Activated CD4-positive, alpha-beta T cell treated with anti-CD3 and anti-CD28 coated beads, Interleukin-2, Interleukin-6, amounts not matched to agents 100 ng/mL and 50 ng/mL, durations not matched to agents 16 hours and 8 hours (primary cell): ENCODE data around the gene RYK.
"Not testable (repeated sequence)": the region's sequence is repeated elsewhere in the genome, so short reads cannot be mapped to it uniquely, and the experiment has no call there.

Experiments
- DNase-seq: peaks from one replicate; pipeline ENCODE4 v3.0.0-alpha.2; 2020

Gene RYK

DNA sequence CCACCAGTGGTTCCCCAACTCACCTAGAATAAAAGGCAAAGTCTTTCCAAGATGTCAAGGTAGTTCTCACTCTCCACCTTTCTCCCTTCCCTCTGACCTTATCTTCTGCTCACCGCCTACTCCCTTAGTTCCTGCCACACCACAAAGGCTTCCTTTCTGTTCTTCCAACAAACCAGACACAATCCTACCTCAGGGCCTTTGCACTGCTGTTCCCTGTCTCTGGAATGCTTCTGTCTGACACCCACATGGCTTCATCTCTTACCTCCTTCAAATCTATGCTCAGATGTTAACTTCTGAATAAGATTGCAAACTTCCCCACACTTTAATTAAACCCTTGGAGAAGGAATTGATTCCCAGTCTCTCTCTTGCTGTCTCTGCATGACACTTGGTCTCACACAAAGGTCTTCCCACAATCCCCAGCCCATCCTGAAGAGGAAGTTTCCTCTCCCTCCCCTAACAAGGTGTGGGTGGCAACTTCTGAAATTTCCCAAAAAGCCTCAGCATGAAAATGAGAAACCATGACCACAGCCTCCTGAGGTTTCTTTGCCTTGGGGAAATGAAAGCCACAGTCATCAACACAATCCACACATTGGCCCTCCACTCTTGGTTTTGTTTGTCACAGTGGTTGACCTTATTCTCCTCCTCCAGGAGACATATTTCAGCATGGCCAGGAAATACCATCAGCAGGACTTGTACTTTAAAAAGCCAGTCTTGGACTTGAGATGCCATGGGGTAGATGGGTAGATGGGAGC lies 3.0 kb upstream of the RYK start:
- DNase-seq, result peak; percentile 36

DNA sequence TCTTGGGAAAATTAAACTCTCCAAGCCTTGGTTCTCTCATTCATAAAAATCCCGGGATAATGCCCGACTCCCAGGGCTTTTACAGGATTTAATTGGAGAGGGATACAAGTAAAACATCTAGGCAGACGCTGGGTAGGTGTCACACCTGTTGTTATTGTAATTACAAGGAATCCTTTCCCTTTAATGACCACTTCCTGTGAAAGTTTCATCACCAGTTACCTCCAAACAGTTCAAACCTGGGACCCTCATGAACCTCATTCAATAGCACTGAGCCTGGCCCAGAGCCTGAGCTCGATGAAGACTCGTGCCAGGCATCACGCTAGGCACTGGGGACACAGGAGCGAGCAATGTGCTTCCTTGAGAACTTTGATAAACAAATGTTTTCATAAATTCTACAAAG lies 2.1 kb upstream of the RYK start:
- no peak for DNase-seq

DNA sequence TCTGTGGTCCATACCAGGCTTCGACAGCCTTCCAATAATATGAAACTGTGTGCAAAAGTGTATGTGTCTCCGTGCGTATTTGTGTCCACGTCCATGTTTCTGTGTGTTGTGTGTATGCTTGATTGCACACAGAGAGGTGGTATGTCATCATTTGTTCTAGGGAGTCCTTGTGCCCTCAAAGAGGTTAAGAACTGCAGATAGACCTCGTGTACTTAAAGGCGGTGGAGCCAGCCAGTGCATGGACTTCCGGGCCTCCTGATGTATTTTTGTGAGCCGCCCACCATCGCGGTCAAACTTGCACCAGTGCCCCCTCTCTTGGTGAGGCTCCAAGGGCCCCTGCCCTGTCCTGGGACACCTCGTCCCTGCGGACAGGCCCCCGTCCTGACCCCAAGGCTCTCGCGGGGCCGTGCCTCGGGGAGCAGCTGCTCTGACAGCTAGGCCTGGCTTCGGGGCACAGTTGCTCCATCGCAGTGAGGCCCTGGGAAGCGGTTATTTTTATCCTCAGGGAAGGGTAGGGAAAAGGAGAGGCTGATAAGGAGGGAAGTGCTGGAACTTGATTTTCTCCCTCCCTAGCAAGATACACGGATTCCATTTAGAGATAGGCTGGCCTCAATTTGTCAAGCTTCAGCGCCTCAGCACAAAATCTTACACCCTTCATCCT lies 1.2 kb upstream of the RYK start:
- no peak for DNase-seq

DNA sequence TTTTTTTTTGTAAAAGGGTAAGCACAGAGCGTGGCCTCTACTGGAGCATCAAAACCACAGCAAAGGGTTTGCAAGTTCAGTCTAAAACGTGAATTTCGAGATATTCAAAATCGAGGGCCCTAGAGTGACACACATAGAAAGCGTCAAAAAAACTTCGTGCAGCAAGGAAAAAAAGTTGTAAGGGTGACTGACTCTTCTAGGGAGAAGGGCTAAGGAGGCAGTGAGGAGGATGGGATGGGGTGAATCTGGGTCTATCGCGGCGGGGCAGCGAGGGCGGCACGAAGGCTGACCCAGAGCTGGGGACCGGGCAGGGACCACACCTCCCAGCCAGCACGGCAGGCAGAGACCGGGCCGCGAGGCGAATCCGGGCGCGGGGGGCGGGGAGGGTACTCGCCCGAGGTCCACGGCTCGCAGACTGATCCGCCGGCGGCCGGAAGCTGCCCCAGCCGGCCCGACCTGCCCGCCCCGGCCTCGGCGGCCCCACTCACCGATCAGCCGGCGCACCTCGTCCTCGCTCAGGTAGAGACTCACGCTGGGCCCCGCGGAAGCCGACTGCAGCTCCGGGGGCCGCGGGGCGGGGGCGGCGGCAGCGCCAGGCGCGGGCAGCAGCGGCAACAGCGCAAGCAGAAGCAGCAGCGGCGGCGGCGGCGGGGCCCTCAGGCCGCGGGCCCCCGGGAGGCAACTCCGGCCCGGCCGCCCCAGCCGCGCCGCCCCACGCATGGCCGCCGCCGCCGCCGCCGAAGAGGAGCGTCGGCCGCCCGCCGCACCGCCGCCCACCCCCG lies 533 bp downstream of the RYK start:
- peak; percentile 44 for DNase-seq

DNA sequence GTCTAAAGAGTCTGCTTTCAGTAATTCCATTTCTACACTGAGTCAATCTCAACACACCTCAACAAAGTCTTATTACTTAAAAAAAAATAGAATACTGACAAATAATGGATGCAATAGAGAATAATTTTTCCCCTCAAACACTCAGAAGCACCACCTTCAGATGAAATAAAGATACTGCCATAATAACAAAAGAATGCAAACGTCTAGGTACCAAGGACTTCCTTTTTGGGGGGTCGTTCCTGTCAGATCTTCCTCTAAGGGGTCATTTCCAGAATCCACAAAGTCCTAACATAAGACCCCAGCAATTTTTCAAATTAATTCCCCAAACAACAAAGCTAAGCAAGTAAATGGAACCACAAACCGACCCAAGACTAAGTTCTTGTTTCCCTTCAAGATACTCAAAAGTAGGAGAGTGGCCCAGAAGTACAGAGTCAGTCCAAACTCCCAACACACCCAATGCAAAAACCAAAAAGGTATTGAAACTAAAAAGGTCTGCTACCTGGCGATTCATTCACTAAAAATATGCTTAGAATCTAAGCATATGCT lies 1.3 kb downstream of the RYK start:
- DNase-seq, result no peak

DNA sequence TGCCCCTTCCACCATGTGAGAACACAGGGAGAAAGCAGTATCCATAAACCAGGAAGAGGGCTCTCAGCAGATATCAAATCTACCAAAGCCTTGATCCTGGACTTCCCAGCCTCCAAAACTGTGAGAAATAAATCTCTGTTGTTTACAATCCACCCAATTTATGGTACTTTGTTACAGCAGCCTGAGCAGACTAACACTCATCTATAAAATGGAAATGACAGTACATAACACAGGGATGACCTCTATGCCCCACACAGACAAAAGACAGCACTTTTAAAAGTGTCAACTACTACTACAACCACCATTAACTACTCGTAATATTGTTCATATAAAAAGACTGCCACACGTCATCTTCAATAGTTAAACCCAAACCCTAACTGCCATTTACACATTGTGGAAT lies 5.7 kb downstream of the RYK start:
- DNase-seq, result no peak

DNA sequence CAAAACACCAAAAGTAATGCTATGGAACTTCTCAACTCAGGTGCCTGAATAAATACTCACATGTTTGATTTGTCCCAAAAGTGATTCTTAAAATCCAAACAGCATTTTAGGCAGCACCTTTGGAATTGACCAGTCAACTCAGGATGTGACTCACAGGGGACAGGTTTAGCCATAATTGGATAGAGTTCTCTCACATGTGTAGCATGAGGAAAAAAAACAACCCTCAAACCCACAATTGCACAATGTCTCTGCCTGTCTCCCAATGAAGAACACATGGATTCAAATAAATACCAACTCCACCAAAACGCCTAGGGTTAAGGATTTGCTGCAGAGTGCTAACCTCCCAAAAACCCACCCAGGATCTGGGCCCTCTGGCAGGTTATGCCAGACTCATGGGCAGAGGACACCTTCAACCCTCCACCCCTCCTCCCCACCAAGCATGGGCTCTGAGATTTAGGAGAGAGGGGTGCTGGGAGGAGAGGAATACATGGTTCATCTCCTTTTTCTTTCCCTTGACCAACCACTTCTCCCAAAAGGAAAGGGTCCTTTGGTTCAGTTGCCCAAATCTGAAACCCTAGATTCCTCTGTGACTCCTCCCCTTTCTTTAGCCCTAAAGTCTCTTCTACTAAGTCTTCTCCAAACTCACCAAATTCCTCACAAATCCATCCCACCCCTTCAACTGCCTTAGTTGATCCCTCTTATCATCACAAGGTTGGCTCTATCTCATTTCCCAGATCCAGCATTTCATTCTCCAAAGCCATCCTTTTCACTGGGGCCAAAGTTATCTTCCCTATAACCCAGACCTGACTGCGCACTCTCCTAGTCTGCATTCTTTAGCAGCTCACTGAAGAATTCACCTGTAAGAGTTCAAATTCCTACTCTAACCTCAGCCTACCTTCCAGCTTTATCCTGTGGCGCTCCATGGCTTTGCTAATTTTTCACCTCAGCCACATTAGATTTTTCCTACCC lies 7.7 kb downstream of the RYK start:
- DNase-seq, result peak; percentile 36

DNA sequence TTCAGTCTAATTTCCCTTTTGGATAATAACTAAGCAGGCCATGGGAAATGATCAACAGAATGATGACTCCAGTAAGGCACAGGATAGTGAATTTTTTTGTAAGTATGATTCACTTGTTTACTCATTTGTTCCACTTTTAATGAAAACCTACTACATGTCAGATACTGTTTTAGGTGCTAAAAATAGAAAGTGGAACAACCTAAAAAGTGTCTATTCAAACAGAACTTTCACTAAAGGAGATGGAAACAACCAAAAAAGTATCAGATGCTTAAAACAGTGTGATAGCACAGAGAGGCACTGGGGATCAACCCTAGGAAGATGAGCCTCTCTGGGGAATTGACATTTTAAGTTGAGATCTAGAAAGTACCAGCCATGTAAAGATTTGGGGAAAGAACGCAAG lies 11.1 kb downstream of the RYK start:
- peak; percentile 23 for DNase-seq

DNA sequence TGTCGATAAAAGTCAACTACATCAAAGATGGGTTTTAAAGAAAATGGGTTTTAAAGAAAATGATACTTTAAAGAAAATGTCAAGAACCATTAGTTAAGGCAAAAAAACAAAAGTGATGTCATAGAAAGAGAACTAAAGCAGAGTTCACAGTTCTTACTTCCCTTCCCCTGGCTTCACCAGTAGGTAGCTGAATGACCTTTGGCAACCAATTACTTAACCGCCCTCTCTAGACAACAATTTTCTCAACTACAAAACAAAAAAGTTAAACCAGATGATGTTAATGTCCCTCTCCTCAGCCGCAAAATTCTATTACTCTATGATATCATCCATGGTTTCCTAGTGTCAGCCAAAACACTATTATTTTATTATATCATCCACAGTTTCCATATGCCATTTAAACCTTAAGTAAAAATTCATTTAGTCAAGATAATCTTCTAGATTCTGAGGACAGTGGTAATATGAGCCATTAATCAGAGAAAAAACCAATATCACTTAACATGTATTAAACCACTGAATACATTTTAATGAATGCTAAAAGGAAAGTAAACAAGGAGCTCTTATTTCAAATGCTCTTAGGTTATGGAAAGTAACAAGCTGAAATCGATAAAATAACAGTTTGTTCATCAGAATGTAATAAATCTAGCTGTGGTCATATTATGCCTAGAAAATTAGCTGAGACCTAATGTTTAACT lies 13.1 kb downstream of the RYK start:
- no peak for DNase-seq

DNA sequence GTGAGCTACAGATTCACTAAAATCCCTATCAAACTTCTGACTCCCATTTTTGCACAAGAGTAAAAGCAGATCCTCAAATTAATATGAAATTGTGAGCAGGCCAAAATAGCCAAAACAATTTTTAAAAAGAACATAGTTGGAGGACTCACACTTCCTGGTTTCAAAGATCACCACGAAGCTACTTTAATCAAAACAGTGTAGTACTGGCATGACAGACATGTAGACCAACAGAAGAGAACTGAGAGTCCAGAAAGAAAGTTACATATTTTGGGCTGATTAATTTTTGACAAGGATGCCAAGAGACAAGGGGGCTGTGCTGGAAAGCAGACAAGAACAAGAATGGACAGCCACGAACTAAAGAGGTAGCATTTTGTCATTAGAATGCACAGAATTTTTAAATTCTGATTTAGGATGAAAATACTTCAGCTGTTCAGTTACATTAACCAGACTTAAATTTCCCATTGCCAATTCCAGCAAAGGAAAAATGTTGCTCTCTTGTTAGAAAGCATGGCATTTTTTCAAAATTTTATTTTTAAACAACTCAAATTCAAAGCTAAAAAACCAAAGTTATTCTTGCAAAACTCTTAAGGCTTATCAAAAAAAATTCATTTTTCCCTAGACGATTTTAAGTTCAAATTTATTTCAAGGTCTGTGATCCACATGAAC lies 14.0 kb downstream of the RYK start:
- DNase-seq, result no peak

DNA sequence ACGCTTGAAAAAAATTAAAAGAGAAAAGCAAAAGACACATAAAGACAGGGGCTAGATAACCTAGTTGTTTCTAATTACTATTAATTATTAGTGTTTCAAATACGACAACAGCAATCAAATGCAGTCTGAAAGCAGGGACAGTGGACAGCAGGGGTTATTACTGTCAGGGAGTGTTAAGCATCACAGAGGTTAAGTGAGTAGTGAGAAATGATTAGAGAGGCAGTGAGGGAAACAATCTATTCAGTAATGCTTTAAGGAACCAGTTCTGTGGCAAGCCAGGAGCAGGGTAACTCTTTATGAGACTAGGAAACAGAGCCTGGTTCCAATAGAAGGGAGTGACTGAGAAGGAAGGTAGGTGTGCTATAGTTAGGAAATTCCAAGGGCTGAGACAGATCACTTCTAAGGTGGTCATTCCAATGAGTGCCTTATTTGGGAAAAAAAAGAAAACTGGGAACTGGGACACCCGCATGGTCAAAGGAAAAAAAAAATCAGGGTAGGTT lies 15.0 kb downstream of the RYK start:
- DNase-seq, result no peak

DNA sequence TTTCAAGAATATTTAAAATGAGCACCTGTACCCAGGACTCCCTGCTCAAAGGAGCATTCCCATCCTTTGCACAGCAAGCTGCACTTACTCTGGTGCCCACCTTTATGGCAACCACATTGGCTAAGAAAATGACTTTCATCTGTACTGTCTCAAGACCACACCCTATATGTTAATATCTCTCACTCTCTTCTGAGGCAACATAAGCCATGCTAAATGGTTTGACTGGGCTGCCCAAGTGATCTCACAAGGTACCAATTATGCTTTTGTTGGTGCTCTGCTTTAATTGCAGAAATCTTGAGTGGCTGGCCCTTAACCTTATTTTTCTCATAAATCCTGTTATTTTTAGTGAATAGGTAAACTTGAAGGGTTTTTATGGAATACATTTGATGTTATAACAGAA lies 17.7 kb downstream of the RYK start:
- no peak for DNase-seq

DNA sequence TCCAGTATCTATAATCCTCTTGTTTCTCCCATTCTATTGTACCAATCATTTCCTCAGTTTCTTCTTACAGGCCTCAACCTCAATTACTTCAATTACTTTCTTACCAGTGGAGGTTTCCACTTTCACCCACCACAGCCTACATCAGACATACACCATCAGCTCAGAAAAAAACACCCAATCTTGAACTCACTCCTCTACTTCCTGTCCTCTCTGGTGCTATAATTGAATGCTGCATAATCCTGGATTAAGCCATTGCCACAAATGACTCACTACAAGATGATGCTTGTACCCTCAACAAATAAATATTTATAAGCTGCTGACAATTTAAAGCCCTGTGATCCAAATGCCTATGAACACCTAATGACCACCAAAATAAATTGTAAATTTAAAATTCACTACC lies 18.5 kb downstream of the RYK start:
- DNase-seq, result peak; percentile 20

DNA sequence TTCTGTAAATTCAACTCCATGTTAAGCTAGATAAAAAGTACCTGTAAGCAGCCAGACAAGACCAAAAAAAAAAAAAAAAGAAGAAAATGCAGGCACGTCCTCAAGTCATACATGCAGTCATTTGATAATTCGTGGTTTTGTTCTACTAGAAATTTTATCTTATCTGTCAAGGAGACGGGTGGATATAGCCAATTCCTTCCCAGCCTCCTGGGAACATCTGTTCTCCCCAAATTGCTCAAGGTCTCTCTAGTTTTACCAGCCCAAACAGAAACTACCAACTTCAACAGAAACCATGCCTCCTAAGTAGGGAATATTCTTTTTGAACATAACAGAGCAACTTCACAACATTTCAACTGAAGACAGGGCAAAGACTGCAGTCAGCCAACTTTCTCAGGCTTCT lies 19.5 kb downstream of the RYK start:
- no peak for DNase-seq

DNA sequence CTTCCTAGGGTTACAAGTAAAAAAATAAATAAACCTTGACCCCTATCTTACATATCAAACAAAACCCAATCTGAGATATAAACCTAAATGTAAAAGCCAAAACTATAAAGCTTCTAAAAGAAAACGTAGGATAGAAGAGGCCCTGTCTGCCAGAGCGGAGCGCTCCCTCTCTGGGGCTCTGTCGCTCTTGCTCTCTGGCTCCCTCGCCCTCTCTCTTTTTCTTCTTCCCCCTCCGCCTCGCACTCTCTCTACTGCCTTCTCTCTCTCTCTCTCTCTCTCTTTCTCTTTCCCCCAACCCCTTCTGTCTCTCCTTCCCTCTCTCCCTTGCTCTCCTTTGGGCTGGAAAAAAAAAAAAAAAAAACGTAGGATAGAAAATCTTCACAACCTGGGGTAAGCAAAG lies 21.6 kb downstream of the RYK start:
- no peak for DNase-seq

DNA sequence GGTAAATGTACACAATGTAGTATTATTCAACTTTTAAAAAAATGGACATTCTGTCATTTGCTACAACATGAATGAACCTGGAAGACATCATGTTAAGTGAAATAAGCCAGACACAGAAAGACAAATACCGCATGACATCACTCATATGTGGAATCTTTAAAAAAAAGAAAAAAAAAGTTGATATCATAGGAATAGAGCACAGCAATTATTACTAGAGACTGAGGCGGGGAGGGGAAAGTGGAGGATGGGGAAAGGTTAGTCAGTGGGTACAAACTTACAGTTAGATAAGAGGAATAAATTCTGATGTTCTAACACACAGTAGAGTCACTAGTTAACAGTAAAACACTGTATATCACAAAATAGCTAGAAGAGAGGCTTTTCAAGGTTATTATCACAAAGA lies 22.2 kb downstream of the RYK start:
- DNase-seq, result no peak

DNA sequence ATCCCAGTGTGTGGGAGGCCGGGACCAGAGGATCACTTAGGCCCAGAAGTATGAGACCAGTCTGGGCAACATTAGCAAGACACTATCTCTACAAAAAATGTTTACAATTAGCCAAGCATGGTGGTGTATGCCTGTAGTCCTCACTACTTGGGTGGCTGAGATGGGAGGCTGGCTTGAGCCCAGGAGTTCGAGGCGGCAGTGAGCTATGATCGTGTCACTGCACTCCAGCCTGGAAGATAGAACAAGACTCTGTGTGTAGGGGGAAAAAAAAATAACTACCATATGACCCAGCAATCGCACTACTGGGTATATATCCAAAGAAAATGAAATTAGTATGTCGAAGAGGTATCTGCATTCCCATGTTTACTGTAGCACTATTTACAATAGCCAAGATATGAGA lies 22.6 kb downstream of the RYK start:
- DNase-seq, result no peak

DNA sequence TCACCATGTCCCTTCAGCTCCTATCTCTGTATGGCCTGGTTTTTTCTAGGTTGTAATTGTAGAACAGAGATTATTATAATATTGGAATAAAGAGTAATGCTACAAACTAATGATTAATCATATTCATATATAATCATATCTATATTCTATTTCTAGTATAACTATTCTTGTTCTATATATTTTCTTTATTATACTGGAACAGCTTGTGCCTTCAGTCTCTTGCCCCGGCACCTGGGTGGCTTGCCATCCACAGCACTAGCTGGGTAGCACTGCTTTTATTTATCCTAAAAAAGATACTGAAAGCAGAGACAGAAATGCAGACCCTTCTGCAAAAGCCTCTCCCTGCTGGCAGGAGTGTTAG lies 25.9 kb downstream of the RYK start:
- DNase-seq, result not testable (repeated sequence)

DNA sequence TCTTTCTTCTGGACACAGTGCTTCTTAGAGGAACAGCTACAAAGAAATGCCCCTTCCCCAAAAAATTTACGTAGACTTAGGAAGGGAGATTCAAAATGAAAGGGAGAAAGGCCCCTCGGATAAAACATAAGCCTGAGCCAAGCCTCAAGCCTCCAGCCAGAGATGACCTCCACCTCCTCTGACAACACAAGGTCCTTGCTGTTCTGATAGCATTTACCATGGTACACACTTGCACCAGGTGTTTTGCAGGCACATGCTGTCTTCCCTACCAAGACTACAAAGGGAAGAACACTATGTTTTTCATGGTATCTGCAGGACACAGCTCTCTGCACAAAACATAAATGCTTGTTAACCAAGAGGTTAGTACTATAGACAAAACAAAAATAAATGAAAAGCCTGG lies 27.8 kb downstream of the RYK start:
- no peak for DNase-seq

DNA sequence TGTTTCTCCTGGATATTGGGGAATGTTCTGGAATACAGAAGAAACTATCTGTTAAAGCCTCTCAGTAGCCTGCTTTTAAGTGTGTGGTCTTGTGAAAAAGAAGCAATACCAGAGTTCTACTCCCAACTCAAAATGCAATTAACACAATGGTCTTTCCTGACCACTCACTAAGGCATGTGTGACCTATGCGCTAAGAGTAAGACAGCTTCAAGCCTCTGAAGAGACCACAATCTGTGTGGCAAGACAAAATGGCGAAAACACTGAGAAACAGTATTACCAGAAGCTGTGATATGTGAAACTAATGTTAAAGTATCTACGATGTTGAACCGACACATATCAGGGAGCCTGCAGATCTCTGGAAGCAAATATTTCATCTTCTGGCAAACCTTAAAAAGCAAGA lies 33.8 kb downstream of the RYK start:
- no peak for DNase-seq

DNA sequence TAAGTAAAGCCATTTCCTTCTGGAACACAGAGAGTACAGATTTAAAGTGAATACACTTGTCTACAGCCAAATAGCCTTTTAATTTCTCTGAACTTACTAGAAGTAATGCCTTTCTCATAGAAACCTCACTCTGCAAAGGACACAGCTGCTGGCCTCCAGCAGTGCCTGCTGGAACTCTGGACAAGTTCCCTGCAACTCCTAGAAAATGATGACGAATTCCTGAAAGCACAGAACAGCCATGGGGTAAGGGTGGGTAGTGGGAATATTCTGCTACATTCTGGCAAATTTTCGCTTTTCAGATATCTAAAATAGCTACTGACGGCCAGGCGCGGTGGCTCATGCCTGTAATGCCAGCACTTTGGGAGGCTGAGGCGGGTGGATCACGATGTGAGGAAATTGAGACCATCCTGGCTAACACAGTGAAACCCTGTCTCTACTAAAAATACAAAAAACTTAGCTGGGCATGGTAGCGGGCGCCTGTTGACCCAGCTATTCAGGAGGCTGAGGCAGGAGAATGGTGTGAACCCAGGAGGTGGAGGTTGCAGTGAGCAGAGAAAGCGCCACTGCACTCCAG lies 34.4 kb downstream of the RYK start:
- DNase-seq, result no peak
